ENCODE measurements around the gene LTB4R2. TPM values are rescaled to one million over a fixed set of nuclear protein-coding genes. Genes with fewer than 3 reads are reported as not detected.

The LTB4R2 gene
- total and polyA plus RNA-seq, 12 donors, result 0.42 to 11.1 (median 3.8) TPM

DNA sequence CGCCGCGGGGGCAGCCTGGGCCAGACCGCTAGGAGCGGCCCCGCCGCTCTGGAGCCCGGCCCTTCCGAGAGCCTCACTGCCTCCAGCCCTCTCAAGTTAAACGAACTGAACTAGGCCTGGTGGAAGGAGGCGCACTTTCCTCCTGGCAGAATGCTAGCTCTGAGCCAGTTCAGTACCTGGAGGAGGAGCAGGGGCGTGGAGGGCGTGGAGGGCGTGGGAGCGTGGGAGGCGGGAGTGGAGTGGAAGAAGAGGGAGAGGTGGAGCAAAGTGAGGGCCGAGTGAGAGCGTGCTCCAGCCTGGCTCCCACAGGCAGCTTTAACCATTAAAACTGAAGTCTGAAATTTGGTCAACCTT, 6.6 kb downstream of the LTB4R2 start:
- Histone ChIP-seq H3K9me3 (replicated peaks in 1 of 3) (no peaks in the 10 kb centered on the region), H3K4me3 (no peak overlapping the region), H3K4me1 (replicated peaks in 1 of 2) (peaks cover 4 to 31% of the 10 kb centered on the region in 2 donors), H3K27ac (peak overlapping the region in 2 of 5 donors; percentile 10 to 68), H3K36me3 (replicated peaks in 1 of 2) (no peaks in the 10 kb centered on the region), H3K27me3 (no peaks in the 10 kb centered on the region)
- no peak for DNase-seq
- WGBS, 4 donors, result 67 to 78% (median 76%) methylated on average over 9 to 18 of the region's 18 CpGs
- no peak for TF ChIP-seq POLR2A (IDR thresholded peaks at IDR 0.05)
- TF ChIP-seq, protein P1, sequence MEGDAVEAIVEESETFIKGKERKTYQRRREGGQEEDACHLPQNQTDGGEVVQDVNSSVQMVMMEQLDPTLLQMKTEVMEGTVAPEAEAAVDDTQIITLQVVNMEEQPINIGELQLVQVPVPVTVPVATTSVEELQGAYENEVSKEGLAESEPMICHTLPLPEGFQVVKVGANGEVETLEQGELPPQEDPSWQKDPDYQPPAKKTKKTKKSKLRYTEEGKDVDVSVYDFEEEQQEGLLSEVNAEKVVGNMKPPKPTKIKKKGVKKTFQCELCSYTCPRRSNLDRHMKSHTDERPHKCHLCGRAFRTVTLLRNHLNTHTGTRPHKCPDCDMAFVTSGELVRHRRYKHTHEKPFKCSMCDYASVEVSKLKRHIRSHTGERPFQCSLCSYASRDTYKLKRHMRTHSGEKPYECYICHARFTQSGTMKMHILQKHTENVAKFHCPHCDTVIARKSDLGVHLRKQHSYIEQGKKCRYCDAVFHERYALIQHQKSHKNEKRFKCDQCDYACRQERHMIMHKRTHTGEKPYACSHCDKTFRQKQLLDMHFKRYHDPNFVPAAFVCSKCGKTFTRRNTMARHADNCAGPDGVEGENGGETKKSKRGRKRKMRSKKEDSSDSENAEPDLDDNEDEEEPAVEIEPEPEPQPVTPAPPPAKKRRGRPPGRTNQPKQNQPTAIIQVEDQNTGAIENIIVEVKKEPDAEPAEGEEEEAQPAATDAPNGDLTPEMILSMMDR (IDR thresholded peaks at IDR 0.05), result no peak
- intact Hi-C loops (cut with DNase I), result no loop called here

DNA sequence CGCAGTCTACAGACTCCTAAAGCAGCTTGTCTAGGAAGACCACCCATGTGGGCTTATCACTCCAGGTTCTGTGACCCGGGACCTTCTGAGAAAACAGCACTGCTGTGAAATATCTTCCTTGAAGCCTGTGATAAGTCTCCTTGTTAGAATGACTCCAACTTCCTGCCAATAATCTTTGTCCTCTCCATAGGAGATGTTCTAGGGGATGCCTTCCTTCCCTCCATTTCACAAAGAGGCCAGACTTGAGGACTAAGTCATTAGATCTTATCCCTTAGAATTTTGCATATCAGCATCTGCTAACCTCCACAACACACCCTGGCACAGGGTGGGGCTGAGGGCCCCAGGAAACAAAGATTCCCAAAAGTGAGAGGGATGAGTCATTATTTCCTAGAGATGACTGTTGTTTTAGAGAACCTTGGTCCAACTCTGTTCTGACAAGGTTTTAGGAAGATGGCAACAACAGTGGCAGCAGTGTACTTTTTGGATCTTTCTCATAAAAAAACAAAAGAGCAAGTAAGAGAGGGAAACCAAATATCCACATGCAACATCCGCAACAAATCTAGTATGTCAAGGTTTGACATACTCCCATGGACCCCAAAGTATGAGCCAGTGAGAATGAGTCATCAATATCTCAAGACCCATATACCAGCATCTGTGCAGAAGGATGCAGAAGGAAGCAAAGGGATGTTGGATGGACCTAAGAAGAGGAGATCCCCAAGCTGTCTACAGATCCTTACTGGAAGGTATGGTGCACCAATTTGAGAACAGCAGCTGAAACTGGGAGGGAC, 7.4 kb downstream of the LTB4R2 start:
- Histone ChIP-seq H3K27ac (peak overlapping the region in 2 of 5 donors; percentile 10 to 68), H3K27me3 (no peaks in the 10 kb centered on the region), H3K4me3 (no peak overlapping the region), H3K9me3 (replicated peaks in 1 of 3) (no peaks in the 10 kb centered on the region), H3K36me3 (replicated peaks in 1 of 2) (no peaks in the 10 kb centered on the region), H3K4me1 (replicated peaks in 1 of 2) (peaks cover 0 to 23% of the 10 kb centered on the region in 2 donors)
- DNase-seq, result peak in 1 of 7 donors; percentile 52
- WGBS, 4 donors, result 78 to 83% (median 80%) methylated on average over 3 of the region's 3 CpGs
- intact Hi-C loops (cut with DNase I), result no loop called here
- no peak for TF ChIP-seq POLR2A (IDR thresholded peaks at IDR 0.05)
- TF ChIP-seq, protein P1 (IDR thresholded peaks at IDR 0.05), result no peak

DNA sequence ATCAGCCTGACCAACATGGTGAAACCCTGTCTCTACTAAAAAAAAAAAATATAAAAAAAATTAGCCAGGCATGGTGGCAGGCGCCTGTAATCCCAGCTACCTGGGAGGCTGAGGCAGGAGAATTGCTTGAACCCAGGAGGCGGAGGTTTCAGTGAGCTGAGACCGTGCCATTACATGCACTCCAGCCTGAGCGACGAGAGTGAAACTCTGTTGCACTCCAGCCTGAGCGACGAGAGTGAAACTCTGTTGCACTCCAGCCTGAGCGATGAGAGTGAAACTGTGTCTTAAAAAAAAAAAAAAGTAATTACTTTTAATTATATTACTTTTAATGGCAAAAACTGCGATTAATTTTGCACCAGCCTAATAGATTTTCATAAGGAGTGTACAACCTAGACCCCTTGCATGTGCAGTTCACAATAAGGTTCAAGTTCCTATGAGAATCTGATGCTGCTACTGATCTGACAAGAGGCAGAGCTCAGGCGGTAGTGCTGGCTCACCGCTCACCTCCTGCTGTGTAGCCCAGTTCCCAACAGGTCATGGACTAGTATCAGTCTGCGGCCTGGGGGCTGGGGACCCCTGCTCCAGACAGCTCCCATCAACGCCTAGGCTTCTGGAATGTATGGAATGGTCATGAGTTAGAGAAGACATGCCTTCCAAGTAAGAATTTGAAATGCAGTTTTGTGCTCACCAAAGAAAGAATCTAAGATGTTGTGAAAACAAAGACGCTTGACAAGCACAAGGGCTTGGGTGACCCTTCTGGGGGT, 11.5 kb downstream of the LTB4R2 start:
- intact Hi-C loops (cut with DNase I), result no loop called here
- no peak for TF ChIP-seq POLR2A (IDR thresholded peaks at IDR 0.05)
- TF ChIP-seq, protein P1 (IDR thresholded peaks at IDR 0.05), result no peak
- Histone ChIP-seq H3K36me3 (replicated peaks in 1 of 2) (no peaks in the 10 kb centered on the region), H3K4me1 (replicated peaks in 1 of 2) (peaks cover 0 to 17% of the 10 kb centered on the region in 2 donors), H3K27ac (no peak overlapping the region), H3K4me3 (no peak overlapping the region), H3K27me3 (no peaks in the 10 kb centered on the region), H3K9me3 (replicated peaks in 1 of 3) (no peaks in the 10 kb centered on the region)
- 81 to 90% (median 83%) methylated on average over 14 of the region's 14 CpGs for WGBS, 4 donors
- no peak for DNase-seq

DNA sequence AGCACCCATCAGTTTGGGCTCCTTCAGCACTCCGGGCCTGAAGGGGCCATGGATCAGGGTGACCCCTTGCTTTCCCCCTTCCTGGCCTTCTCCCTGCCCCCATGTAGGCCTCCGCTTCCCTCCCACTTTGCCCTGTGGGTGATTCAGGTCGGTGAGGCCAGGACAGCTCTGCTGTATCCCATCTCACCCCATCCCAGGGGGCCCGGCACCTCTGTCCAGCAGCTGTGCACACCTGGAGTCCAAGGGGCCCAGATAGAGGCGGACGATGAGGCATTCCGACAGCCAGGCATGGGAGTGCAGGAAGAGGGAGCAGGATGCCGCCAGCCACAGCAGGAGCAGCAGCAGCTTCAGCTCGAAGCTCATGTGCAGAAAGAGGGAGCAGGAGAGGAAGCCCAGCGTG, 12.7 kb downstream of the LTB4R2 start:
- no peak overlapping the region for H3K4me3 ChIP-seq
- no peak for TF ChIP-seq POLR2A (IDR thresholded peaks at IDR 0.05)
- TF ChIP-seq, protein P1 (IDR thresholded peaks at IDR 0.05), result no peak

More for the DNA sequence above, 12.7 kb downstream of the LTB4R2 start:
- 84 to 92% (median 85%) methylated on average over 7 to 10 of the region's 10 CpGs for WGBS, 4 donors
- no peak overlapping the region for H3K27ac ChIP-seq
- DNase-seq, result no peak
- no peaks in the 10 kb centered on the region for H3K9me3 ChIP-seq (replicated peaks in 1 of 3)
- H3K36me3 ChIP-seq (replicated peaks in 1 of 2), result no peaks in the 10 kb centered on the region
- no peaks in the 10 kb centered on the region for H3K27me3 ChIP-seq
- intact Hi-C loops (cut with DNase I), result no loop called here
- peaks cover 0 to 6% of the 10 kb centered on the region in 2 donors for H3K4me1 ChIP-seq (replicated peaks in 1 of 2)

All from adrenal gland (tissue), 12 donors.